ENCODE results near the gene RAX2.

GRCh38 chr19:3740431-3740830, 31.6 kb downstream of the RAX2 start:
- TF ChIP-seq MTA1 (CRISPR knock-in tag; IDR thresholded peaks at IDR 0.05; ENCODE audit: borderline replicate concordance) (no peak), RFX1 (IDR thresholded peaks at IDR 0.05) (no peak)
